Peyer's patch (tissue), 4 donors: ENCODE data around the gene DNAJC15.

Source experiments
- POLR2A ChIP-seq, 2 donors: fragments of 450-650 bp; IDR thresholded peaks; one replicate each; pipeline ENCODE4 v1.5.1; 2017; ENCODE audit warnings: antibody characterized with exemption in 2 of 2, mild to moderate bottlenecking in 2 of 2, moderate library complexity in 2 of 2
- TF ChIP-seq, protein P1 (sequence below), 6 experiments: fragments of 450-650 bp in 4 of 6; fragments of 200-600 bp in 2 of 6; sonication (generic) in 1 of 6; IDR thresholded peaks; one replicate each; pipeline ENCODE4 v1.5.1; 2017 to 2019; ENCODE audit warnings: antibody characterized with exemption in 6 of 6, mild to moderate bottlenecking in 3 of 6, moderate library complexity in 1 of 6

DNA sequence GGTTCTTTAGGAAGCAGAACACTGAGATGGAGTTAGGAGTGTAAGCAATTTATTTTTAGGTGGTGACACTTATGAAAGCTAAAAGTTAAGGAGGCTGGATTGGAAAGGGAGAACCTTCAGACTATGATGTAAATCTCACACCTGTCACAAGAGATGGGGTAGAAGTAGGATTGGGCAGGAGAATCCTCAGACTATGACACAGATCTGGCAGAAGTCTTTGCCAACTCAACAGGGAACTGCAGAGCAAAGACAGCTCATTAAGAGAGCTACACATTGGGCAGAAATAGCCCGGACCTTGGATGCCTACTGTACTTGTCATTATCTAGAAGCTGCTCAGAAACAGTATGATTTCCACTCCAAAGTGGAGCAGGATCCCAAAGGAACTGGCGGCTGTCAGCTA is 134.4 kb downstream of the DNAJC15 start:
- TF ChIP-seq, protein P1, sequence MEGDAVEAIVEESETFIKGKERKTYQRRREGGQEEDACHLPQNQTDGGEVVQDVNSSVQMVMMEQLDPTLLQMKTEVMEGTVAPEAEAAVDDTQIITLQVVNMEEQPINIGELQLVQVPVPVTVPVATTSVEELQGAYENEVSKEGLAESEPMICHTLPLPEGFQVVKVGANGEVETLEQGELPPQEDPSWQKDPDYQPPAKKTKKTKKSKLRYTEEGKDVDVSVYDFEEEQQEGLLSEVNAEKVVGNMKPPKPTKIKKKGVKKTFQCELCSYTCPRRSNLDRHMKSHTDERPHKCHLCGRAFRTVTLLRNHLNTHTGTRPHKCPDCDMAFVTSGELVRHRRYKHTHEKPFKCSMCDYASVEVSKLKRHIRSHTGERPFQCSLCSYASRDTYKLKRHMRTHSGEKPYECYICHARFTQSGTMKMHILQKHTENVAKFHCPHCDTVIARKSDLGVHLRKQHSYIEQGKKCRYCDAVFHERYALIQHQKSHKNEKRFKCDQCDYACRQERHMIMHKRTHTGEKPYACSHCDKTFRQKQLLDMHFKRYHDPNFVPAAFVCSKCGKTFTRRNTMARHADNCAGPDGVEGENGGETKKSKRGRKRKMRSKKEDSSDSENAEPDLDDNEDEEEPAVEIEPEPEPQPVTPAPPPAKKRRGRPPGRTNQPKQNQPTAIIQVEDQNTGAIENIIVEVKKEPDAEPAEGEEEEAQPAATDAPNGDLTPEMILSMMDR (IDR thresholded peaks at IDR 0.05) = no peak
- no peak for TF ChIP-seq POLR2A (IDR thresholded peaks at IDR 0.05)
